ENCODE results near the gene CRABP2. TPM values are rescaled to one million over a fixed set of nuclear protein-coding genes. Genes with fewer than 3 reads are reported as not detected.

The CRABP2 gene
- total and polyA plus RNA-seq, 2 of the 4 experiments (the other 2 are of a cell fraction), result 6.3 to 15.7 TPM

- TF ChIP-seq RCOR1 (IDR thresholded peaks at IDR 0.05; ENCODE audit: insufficient replicate concordance, low read length), result no peak
- TF ChIP-seq MXI1 (IDR thresholded peaks at IDR 0.05; ENCODE audit: borderline replicate concordance, low read depth, low read length), result no peak
- no peak for TF ChIP-seq CTCF (conservative IDR thresholded peaks at IDR 0.05; ENCODE audit: low read depth, low read length)
- TF ChIP-seq CHD1 (IDR thresholded peaks at IDR 0.05; ENCODE audit: low read depth, low read length), result no peak
- TF ChIP-seq FOS (IDR thresholded peaks at IDR 0.05; ENCODE audit: low read depth, low read length), result no peak
- TF ChIP-seq SMC3 (IDR thresholded peaks at IDR 0.05; ENCODE audit: low read depth, low read length), result no peak
- TF ChIP-seq MAFK (IDR thresholded peaks at IDR 0.05; ENCODE audit: low read depth, low read length), result no peak
- no peak for TF ChIP-seq MAZ (IDR thresholded peaks at IDR 0.05; ENCODE audit: borderline replicate concordance, low read depth, low read length)
- TF ChIP-seq ELK1 (IDR thresholded peaks at IDR 0.05; ENCODE audit: borderline replicate concordance, low read depth, low read length), result no peak
- no peak for TF ChIP-seq NFE2L2 (IDR thresholded peaks at IDR 0.05; ENCODE audit: low read depth, low read length)
- no peak for TF ChIP-seq CEBPB (IDR thresholded peaks at IDR 0.05; ENCODE audit: low read depth, low read length)
- no peak for TF ChIP-seq RAD21 (IDR thresholded peaks at IDR 0.05; ENCODE audit: low read length)
- no peak for TF ChIP-seq USF2 (IDR thresholded peaks at IDR 0.05; ENCODE audit: low read depth, low read length)
- Histone ChIP-seq H2AK5ac (ENCODE audit: low read depth, low read length) (no peak overlapping the region), H4K8ac (ENCODE audit: low read depth in 2 of 2, low read length in 2 of 2) (no peak overlapping the region), H3K79me1 (ENCODE audit: low read depth in 1 of 2, low read length in 2 of 2) (peaks cover 0 to 6% of the 10 kb centered on the region in 2 experiments; a peak in 1 of 4 replicates), H3K9me3 (ENCODE audit: control insufficient read depth, insufficient read depth, low read length) (no peaks in the 10 kb centered on the region), H3K4me3 (ENCODE audit: insufficient read depth, low read depth, low read length) (no peak overlapping the region), H3K14ac (replicated peaks; ENCODE audit: low read depth, low read length) (no peak overlapping the region), H2BK5ac (ENCODE audit: low read depth, low read length, poor library complexity, severe bottlenecking) (no peak overlapping the region), H3K4me2 (ENCODE audit: low read depth, low read length) (no peak overlapping the region), H3K4me1 (ENCODE audit: control insufficient read depth, insufficient read depth, low read length) (peaks cover 12% of the 10 kb centered on the region), H4K20me1 (ENCODE audit: insufficient read depth, low read length) (no peaks in the 10 kb centered on the region), H4K91ac (ENCODE audit: insufficient read depth, low read depth, low read length) (no peak overlapping the region), H3K18ac (ENCODE audit: low read depth, low read length) (no peak overlapping the region), H3K9ac (ENCODE audit: low read depth, low read length) (no peak overlapping the region), H3K36me3 (ENCODE audit: control insufficient read depth, insufficient read depth, low read length) (peaks cover under 1% of the 10 kb centered on the region; the same call in 1 of the 2 replicates), H2BK20ac (ENCODE audit: low read depth, low read length) (no peak overlapping the region), H3K27me3 (ENCODE audit: control insufficient read depth, insufficient read depth, low read length) (no peaks in the 10 kb centered on the region), H2AK9ac (replicated peaks; ENCODE audit: low read depth, low read length, poor library complexity) (no peak overlapping the region), H3K27ac (ENCODE audit: insufficient read depth, low read length) (no peak overlapping the region), H2BK120ac (ENCODE audit: low read depth, low read length) (no peak overlapping the region), H2BK15ac (ENCODE audit: low read depth, low read length) (no peak overlapping the region), H3K23ac (ENCODE audit: low read depth, low read length) (no peak overlapping the region), H3K9me1 (ENCODE audit: insufficient read depth, low read length) (peaks cover 3% of the 10 kb centered on the region; the same call in 1 of the 2 replicates), H4K5ac (ENCODE audit: low read depth, low read length) (no peak overlapping the region), H3K56ac (ENCODE audit: extremely low read depth, insufficient read depth, low read length) (no peak overlapping the region), H3K4ac (ENCODE audit: low read depth, low read length) (no peak overlapping the region), H2AFZ (replicated peaks; ENCODE audit: low read length, poor library complexity) (no peak overlapping the region)
- no peak for DNase-seq
- CTCF ChIA-PET, result interaction anchor here (4.4 kb wide), 1 partner anchor 12 kb away, joined by 18 read pairs; no protein-coding TSS in a partner anchor
- in situ Hi-C loops (cut with MboI; ENCODE audit: low sequenced_read_pairs) (no loop called here), dilution Hi-C loops (cut with HindIII; ENCODE audit: low sequenced_read_pairs, unreplicated experiment) (no loop called here), intact Hi-C loops (cut with micrococcal nuclease) (no loop called here)
- no TSS peak for BruUV-seq (replicated peaks)
- POLR2A ChIA-PET (ENCODE audit: unreplicated experiment), result interaction anchor here (0.6 kb wide), 1 partner anchor 1409 kb away, joined by 4 read pairs; no protein-coding TSS in a partner anchor
- 78% methylated on average over 3 of the region's 3 CpGs; no CpG with 5 or more reads in 1 of the 2 experiments for WGBS, 2 experiments (ENCODE audit: extremely low coverage in 2 of 2, insufficient read length in 1 of 2)
- no peak for ATAC-seq (ENCODE audit: low read depth)
These were observed 9.4 kb upstream of the CRABP2 start for GRCh38 chr1:156714830-156715229.
